Ovary (tissue), 3 donors: ENCODE measurements around the gene GAB3.

Experiments
- CTCF ChIP-seq, 3 donors: fragments of 450-650 bp in 2 of 3; fragments of 200-600 bp in 1 of 3; IDR thresholded peaks; one replicate each; pipeline versions ENCODE4 v1.5.1 to v1.8.0; 2016 to 2022; ENCODE audit warnings: antibody characterized with exemption in 3 of 3, mild to moderate bottlenecking in 1 of 3
- EP300 ChIP-seq: sonication (generic); formaldehyde crosslinking; IDR thresholded peaks from one replicate; pipeline ENCODE4 v1.6.1; 2017; ENCODE audit warnings: antibody characterized with exemption
- POLR2A ChIP-seq: fragments of 450-650 bp; IDR thresholded peaks from one replicate; pipeline ENCODE4 v1.6.1; 2017; ENCODE audit warnings: antibody characterized with exemption, mild to moderate bottlenecking, moderate library complexity
- donor health status: DM: no; HTN: no; CAD: no.

- TF ChIP-seq POLR2A = no peak
- TF ChIP-seq CTCF (IDR thresholded peaks at IDR 0.05) = no peak
- no peak for TF ChIP-seq EP300
Measured at GRCh38 chrX:154661899-154662298, 89.0 kb downstream of the GAB3 start.
